AG08395 (cell line): ENCODE data around the gene SPATS2.

Source experiments
- DNase-seq: peaks from one replicate; pipeline ENCODE4 v3.0.0; 2012; ENCODE audit warnings: mixed read lengths, low spot score

The SPATS2 gene

DNA sequence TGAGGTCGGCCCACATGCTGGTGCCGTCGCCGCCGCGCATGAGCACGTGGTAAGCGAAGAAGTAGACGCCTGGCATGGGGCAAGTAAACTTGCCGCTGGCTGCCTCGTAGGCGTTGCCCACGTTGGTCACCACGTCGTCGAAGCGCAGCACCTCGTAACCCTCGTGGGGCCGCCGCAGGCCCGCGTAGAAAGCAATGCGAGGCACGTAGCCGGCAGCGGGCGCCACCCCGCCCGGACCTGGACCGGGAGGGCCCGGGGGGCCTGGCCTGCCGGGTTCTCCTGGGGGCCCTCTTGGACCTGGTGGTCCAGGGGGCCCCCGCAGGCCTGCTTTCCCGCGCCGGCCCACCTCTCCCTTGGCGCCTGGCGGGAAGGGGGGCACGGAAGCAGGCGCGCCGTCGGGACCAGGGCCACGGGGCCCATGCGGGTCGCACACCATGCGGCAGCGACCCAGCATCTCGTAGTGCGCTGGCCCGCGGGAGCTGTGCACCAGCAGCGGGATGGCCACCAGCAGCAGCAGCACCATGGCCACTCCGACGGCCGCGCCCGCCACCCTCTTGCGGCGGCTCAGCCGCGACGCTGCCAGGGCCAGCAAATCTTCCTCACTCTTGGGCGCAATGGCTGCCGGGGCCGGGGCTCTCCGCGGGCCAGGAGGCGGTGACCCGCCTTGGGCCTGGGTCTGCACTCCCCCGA, 31.2 kb upstream of the SPATS2 start:
- no peak for DNase-seq

- peak; percentile 87 for DNase-seq
Measured at GRCh38 chr12:49336645-49337584, 30.3 kb upstream of the SPATS2 start, which contains the start of gene C1QL4. Gene C1QL4 (minus strand): TSS chr12:49337188. CDS start chr12:49336477, 711 bp downstream.

GRCh38 chr12:49338830-49339463, 28.3 kb upstream of the SPATS2 start:
- DNase-seq: no peak

GRCh38 chr12:49339464-49339861, 27.8 kb upstream of the SPATS2 start:
- DNase-seq: no peak

DNA sequence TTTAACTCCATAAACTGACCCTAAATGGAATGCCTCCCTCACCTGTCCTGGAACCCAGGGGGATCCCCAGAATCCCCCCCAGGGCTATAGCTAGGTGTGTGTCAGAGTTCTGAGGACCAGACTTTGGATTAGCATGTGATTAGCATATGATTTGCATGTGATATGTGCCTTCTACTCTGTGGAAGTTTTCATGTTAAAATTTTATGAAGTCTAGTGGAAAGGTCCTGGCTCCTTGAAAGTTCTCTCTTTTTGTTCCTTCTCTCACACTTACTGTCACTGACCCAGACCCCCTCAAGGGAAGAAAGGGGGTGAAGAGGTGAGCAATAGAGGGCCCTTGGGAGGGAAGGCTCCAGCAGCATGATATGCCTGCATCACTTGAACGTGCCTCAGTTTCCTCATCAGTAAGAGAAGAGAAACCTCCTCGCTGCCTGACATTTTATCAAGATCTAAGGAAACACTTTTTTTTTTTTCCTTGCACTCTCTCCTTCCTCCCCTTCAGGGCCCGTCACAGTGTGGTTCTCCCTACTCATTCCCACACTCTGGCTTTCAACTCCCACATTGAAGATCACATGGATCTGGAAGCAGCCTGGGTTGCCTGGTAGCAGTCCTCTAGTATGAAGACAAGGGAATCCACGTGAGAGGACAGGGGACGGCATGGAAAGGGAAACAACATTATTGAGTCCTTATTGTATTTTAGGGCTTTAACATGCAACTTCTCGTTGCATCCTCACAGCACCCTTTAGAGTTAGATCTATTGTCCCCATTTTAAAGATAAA, 27.0 kb upstream of the SPATS2 start:
- no peak for DNase-seq

DNA sequence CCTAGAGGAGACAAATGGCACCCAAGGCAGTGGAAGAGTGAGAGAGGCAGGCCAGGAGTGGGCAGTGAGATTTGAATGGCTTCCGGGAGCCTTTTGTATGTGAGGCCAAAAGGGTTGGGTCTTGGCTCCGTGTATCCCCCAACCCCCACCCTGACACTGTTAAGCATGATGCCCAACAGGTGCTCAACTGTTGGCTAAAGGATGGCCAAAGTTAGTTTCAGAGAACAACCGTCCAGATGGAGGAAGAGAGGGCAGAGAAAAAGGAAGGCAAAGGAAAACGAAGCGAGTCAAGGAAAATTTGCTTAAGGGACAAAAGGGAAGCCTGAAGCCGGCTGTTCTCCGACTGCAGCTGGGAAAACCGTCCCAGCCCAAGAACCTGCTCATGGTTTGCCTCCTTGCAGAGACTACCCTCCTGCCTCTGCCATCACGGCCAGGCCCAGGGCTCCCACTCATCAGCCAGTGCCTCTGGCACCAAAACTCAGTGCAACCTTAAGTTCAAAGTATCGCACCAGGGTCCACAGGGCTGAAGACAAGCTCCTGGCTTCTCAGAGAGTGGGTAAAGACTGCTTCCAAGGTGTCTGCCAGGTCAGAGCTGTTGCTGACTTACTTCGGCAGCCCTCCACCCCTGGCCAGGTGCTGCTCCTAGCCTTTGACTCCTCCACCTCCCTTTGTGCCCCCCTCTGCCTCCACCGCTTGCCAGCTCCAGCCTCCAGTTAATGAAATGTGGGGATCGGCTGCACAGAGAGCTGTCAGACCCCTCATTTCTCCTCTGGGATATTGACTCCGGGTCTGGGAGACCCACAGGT, 26.1 kb upstream of the SPATS2 start:
- DNase-seq: no peak

DNA sequence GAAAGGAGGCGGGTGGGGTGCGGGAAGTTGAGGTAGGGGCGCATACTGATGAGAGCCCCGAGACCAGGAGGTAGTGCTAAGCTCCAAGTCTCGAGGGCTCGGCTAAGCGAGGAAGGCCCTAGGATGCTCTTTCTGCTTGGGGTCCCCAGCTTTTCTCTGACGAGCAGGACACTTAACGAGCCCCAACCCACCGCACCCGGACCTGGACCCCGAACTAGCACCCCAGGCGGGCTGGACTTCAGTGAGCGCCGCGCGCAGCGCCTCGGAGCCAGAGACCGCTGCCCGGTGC, 25.5 kb upstream of the SPATS2 start:
- DNase-seq: no peak

DNA sequence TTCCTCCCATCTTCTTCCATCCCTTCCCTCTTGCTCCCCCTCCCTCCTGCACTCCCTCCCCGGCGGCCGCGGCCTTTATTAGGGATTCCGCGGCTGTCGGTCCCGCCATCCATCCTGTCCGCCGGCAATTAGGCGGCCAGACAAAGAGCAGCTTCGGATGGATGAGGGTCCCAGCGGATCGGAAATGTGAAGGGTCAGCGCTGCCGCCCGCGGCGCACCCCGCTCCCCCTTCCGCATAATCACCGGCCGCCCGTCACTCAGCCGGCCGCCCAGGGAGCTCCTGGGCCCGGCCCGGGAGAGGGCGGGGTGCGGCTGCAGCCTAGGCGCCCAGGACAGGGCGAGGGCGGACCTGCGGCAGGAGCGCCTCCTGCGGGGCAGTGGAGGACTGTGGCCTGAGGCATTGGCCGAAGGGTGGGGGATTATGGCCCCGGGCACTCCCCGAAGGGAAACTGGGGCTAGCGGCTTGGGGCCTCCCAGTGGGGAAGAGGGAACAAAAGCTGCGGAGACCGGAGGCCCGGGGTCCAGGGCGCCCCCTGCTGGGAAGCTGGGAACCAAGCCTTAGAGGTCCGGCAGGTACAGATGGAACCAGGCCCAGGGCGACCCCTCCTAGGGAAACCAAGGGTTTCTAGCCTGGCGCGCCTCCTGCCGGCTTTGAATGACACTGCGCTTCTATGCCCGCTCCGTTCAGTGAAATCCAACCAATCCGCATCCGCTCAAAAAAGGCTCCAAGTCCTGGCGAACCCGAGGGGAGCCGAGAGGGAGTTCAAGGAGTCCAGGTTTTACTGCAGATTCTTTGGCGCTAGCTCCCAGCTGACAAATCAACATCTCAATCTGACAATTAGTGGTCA, 25.0 kb upstream of the SPATS2 start:
- peak; percentile 58 for DNase-seq

DNA sequence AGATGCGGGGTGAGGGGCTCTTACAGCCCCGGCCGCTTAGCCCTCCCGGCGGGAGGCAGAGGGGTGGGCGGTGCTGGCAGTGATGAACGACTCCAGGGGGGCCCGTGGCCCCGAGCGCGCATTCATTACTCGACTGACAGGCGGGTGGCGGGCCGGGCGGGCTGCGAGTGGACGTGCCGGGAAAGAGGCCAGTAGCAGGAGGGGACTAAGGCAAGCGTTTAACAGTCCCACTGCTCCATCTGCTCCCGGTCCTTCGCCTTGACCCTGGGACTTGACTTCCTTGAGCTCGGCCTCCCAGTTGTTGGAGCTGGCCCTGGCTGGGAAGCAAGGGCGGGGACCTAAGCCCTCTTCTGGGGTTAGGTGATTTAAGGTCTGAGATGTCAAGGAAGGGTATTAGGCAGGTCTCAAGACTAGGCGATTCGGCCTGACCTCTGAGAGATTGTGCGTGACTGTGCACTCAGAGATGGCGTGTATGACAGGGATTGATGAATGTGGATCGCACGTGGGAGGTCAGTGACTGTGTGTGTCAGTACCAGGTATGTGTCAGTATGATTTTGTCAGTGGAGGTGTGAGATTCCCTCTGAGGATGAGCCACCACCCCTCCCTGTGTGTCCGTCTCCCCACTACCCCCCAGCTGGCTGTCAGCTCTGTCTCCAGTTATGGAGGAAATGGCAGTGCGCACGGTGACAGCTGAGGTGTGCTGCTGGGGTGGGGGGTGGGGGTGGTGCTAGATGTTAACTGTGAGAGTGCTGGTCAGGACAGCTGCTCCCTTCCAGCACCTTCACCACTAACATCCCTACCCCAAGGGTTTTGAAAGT, 24.1 kb upstream of the SPATS2 start:
- no peak for DNase-seq

DNA sequence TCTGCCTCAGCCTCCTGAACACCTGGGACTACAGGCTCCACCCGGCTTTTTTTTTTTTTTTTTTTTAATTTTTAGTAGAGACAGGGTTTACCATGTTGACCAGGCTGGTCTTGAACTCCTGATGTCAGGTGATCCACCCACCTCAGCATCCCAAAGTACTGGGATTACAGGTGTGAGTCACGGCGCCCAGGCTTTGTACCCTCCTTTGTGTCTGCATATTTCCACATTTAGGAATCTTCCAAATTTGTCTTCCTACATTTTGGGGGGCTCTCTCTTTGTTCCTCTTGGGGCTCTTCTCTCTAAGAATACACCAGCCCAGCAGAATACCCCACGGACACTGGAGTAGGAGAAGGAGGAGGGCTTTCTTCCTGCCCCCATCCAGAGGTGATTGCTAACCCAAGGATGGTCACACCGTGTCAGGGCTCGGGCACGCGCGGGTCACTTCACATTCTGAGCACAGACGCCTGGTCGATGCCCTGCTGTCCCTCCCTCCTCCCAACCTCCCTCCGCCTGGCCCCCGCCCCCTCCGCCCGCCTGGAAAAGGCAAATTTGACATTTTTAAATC, 22.7 kb upstream of the SPATS2 start:
- DNase-seq: no peak

- no peak for DNase-seq
Measured at GRCh38 chr12:49345051-49345824, 22.0 kb upstream of the SPATS2 start.

GRCh38 chr12:49345825-49346658, 21.2 kb upstream of the SPATS2 start:
- no peak for DNase-seq

- DNase-seq: no peak
Measured at GRCh38 chr12:49346659-49347310, 20.5 kb upstream of the SPATS2 start, which contains the start of gene DNAJC22. Gene DNAJC22 (plus strand): TSS chr12:49346888. CDS start chr12:49348873, 1,985 bp downstream.

GRCh38 chr12:49347311-49348193, 19.7 kb upstream of the SPATS2 start:
- DNase-seq: peak; percentile 91

DNA sequence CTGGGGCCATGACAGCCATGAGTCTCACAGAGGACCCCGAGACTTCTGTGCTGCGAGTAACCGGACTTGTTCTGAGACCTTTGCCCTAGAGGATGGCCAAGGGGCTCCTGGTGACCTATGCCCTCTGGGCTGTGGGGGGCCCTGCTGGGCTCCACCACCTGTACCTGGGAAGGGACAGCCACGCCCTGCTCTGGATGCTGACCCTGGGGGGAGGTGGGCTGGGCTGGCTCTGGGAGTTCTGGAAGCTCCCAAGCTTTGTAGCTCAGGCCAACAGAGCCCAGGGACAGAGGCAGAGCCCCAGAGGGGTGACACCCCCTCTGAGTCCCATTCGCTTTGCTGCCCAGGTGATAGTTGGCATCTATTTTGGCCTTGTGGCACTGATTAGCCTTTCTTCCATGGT, 18.5 kb upstream of the SPATS2 start:
- no peak for DNase-seq

DNA sequence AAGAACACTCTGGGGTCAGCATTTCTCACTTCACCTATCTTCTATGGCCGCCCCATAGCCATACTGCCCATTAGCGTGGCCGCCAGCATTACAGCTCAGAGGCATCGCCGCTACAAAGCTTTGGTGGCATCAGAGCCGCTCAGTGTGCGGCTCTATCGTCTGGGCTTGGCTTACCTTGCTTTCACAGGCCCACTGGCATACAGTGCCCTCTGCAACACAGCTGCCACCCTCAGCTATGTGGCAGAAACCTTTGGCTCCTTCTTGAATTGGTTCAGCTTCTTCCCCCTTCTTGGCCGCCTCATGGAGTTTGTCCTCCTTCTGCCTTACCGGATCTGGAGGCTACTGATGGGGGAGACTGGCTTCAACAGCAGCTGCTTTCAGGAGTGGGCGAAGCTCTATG, 18.0 kb upstream of the SPATS2 start:
- no peak for DNase-seq
